GM12875 (cell line): Measurements from ENCODE around the gene KRTAP20-3.

Source experiments
- H3K4me3 ChIP-seq: one replicate; pipeline ENCODE4 v1.5.1; 2011; ENCODE audit warnings: low read depth, low read length, control low read depth
- CTCF ChIP-seq: IDR thresholded peaks from 2 replicates; pipeline ENCODE4 v1.5.1; 2011; ENCODE audit warnings: low read depth, mild to moderate bottlenecking, control low read depth, inconsistent platforms, low read length, moderate library complexity, borderline replicate concordance; ENCODE audit not compliant: insufficient read depth

KRTAP20-3 gene

GRCh38 chr21:30642564-30642963 is at the start of gene KRTAP20-3:
Gene KRTAP20-3 (plus strand): TSS chr21:30642864.
- TF ChIP-seq CTCF = no peak
- H3K4me3 ChIP-seq = no peak within 1 kb of the TSS

- no peak within 1 kb of the TSS for H3K4me3 ChIP-seq
- no peak for TF ChIP-seq CTCF
These were observed 43.9 kb upstream of the KRTAP20-3 start, which contains the start of gene KRTAP6-2 for GRCh38 chr21:30598802-30599201. Gene KRTAP6-2 (minus strand): TSS chr21:30598902. CDS start chr21:30598874, 28 bp downstream.

- H3K4me3 ChIP-seq = no peak within 1 kb of the TSS
- no peak for TF ChIP-seq CTCF
These were observed 41.9 kb upstream of the KRTAP20-3 start, which contains the start of gene KRTAP22-1 for GRCh38 chr21:30600787-30601186. Gene KRTAP22-1 (plus strand): TSS chr21:30601087.

GRCh38 chr21:30605968-30606367 is 36.7 kb upstream of the KRTAP20-3 start:
- TF ChIP-seq CTCF = no peak
- no peak overlapping the region for H3K4me3 ChIP-seq

GRCh38 chr21:30612132-30612531 is 30.5 kb upstream of the KRTAP20-3 start:
- no peak for TF ChIP-seq CTCF
- H3K4me3 ChIP-seq = no peak overlapping the region

GRCh38 chr21:30613836-30614235 is 28.8 kb upstream of the KRTAP20-3 start, which contains the start of gene KRTAP6-1:
Gene KRTAP6-1 (minus strand): TSS chr21:30613930. CDS start chr21:30613904, 26 bp downstream.
- TF ChIP-seq CTCF = no peak
- H3K4me3 ChIP-seq = no peak within 1 kb of the TSS

- no peak for TF ChIP-seq CTCF
These were observed 27.5 kb upstream of the KRTAP20-3 start for GRCh38 chr21:30615199-30615598.

More at GRCh38 chr21:30615199-30615598, 27.5 kb upstream of the KRTAP20-3 start:
- no peak overlapping the region for H3K4me3 ChIP-seq
